NT2/D1 (cell line): ENCODE data around the gene MLF2.

Experiments
- SUZ12 ChIP-seq: IDR thresholded peaks from 2 replicates; pipeline ENCODE4 v1.6.1; 2011; ENCODE audit not compliant: insufficient read length, insufficient read depth; ENCODE audit errors: extremely low read depth
- ZNF274 ChIP-seq: IDR thresholded peaks from 2 replicates; pipeline ENCODE4 v1.6.1; 2011; ENCODE audit warnings: mild to moderate bottlenecking, low read depth, low read length

DNA sequence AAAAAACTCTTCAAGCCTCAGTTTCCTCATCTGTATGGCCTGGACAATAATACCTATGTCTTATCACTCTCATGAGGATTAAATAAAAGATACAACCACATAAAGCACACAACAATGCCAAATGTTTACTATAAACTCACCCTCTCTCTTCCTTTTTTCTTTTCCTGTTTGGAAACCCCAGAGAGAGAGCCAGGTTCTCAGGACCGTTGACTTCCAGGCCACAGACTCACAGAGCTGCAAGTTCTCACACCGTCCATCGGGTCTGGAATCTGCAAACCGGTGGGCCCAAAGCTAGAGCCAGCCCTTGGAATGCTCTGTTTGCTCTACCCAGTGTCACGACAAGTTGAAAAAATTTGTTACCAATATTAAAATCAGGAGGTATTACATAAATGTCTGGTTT lies 31.8 kb upstream of the MLF2 start:
- TF ChIP-seq SUZ12: no peak
- TF ChIP-seq ZNF274: no peak
